SJSA1 (cell line): Measurements from ENCODE around the gene SCNN1G. TPM values are rescaled to one million over a fixed set of nuclear protein-coding genes. Genes with fewer than 3 reads are reported as not detected.
"Not testable (repeated sequence)": the region's sequence is repeated elsewhere in the genome, so short reads cannot be mapped to it uniquely, and the experiment has no call there.

Experiments
- DNase-seq, 2 experiments: peaks; one replicate each; pipeline ENCODE4 v3.0.0-alpha.2; 2015 to 2020; ENCODE audit warnings: low spot score in 2 of 2, low read depth in 1 of 2
- H3K27ac ChIP-seq: fragments of 250-450 bp; sonication (Bioruptor Pico); 2 replicates; pipeline ENCODE4 v1.5.1; 2020; ENCODE audit warnings: mild to moderate bottlenecking, moderate library complexity
- H3K27me3 ChIP-seq: fragments of 250-450 bp; sonication (Bioruptor Pico); replicated peaks from 2 replicates; pipeline ENCODE4 v1.5.1; 2020; ENCODE audit warnings: mild to moderate bottlenecking, moderate library complexity
- H3K36me3 ChIP-seq: fragments of 250-450 bp; sonication (Bioruptor Pico); 2 replicates; pipeline ENCODE4 v1.5.1; 2020; ENCODE audit warnings: mild to moderate bottlenecking
- H3K4me1 ChIP-seq: fragments of 250-450 bp; sonication (Bioruptor Pico); replicated peaks from 2 replicates; pipeline ENCODE4 v1.6.1; 2021; ENCODE audit warnings: mild to moderate bottlenecking
- H3K4me3 ChIP-seq: fragments of 250-450 bp; sonication (Bioruptor Pico); 2 replicates; pipeline ENCODE4 v1.5.1; 2020; ENCODE audit warnings: mild to moderate bottlenecking
- H3K9me3 ChIP-seq: fragments of 250-450 bp; sonication (Bioruptor Pico); replicated peaks from 2 replicates; pipeline ENCODE4 v1.5.1; 2020; ENCODE audit warnings: mild to moderate bottlenecking
- total RNA-seq: library from RNA; depleted of rRNA; stranded (reverse); fragments of >200 nt; shearing (Covaris generic); gene quantifications from 2 replicates; pipeline ENCODE4 v1.2.3, GENCODE V29; 2014; rRNA removed

SCNN1G gene, protein sequence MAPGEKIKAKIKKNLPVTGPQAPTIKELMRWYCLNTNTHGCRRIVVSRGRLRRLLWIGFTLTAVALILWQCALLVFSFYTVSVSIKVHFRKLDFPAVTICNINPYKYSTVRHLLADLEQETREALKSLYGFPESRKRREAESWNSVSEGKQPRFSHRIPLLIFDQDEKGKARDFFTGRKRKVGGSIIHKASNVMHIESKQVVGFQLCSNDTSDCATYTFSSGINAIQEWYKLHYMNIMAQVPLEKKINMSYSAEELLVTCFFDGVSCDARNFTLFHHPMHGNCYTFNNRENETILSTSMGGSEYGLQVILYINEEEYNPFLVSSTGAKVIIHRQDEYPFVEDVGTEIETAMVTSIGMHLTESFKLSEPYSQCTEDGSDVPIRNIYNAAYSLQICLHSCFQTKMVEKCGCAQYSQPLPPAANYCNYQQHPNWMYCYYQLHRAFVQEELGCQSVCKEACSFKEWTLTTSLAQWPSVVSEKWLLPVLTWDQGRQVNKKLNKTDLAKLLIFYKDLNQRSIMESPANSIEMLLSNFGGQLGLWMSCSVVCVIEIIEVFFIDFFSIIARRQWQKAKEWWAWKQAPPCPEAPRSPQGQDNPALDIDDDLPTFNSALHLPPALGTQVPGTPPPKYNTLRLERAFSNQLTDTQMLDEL
- total RNA-seq = not detected in 2 replicates

DNA sequence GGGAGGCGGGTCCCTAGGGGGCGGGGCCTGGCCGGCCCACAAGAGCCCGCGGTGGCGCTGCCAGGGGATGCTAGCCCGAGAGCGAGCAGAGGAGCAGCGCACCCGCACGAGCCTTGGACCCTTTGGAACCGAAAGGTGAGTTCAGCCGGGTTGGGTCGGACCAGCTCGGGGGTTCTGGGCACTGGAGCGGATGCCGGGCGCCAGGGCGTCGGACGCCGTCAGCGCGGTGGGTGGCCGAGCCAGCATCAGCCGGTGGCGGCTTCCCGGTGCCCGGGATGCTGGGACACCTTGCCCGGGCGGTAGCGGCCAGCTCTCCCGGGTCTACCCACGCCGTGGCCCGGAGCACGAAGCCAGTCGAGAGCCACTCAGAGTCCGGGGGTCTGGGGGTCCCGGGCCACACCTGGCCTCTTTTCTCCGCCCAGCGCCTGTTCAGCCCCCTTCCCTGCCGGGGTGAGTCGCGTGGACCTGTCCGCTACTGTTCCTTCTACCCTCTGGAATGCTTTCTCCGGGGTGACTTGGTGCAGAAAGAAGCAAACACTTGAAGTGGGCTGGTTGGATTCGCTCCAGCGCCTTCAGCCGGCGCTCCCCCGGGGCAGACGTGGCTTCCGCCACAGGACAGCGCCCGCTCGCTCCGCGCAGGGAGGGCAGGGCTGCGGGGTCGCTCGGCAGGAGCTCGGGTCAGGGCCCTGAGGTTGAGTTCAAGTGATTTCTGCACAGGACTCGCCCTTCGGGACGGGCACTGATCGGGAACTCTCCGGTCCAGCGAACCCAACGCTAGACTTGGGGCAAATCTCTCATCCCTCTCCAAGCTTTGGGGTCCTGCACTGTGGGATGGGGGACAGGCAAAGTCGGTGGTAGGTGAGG lies at the start of gene SCNN1G:
Gene SCNN1G (plus strand): TSS at position 67 of the 864 bp plus-strand sequence. CDS start 3,527 bp downstream, outside the sequence.
- no peaks in the 10 kb centered on the region for H3K9me3 ChIP-seq
- H3K36me3 ChIP-seq = no peaks in the 10 kb centered on the region
- no peak within 1 kb of the TSS for H3K27ac ChIP-seq
- peak within 1 kb of the TSS; percentile 13; the same call in 1 of the 2 replicates for H3K4me3 ChIP-seq
- peaks cover 15% of the 10 kb centered on the region for H3K4me1 ChIP-seq
- H3K27me3 ChIP-seq = peaks cover 42% of the 10 kb centered on the region
- DNase-seq = peak in 1 of 2 experiments; percentile 23

DNA sequence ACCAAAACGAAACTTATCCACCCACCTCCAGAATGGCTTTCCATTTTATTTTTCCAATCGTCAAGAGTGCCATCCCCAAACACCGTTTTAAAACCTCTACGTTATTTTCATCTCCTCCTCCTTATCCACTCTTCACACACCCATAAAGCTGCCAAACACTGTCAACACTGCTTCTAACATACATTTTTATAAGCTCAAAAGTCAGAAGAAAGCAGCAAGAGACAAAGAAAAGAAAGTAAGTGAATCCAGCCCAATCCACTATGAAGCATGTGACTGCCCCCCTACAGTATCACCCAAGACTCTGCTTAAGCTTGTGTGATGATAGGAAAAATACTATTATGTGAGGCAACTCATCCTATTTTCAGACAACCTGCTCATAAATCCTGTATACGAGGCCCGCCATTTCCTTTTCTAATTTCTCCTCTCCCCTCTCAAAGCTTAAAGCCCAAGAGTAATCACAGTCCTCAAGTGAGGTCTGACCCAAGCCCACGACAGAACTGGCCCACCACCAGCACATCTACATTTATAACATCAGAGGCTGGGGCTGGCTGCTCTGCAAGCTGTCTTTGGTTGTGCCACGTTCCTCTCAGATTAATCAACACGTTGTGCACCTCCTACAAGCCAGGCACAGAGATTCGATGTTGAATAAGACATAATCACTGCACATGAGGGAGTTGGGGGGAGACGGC lies 49.6 kb upstream of the SCNN1G start:
- Histone ChIP-seq H3K27me3 (no peaks in the 10 kb centered on the region), H3K4me1 (peaks cover 19% of the 10 kb centered on the region), H3K4me3 (no peak overlapping the region), H3K36me3 (no peaks in the 10 kb centered on the region), H3K27ac (no peak overlapping the region), H3K9me3 (0 out of 2 replicates have a peak, but pooled peaks cover 3% of the 10 kb centered on the region)
- no peak for DNase-seq

DNA sequence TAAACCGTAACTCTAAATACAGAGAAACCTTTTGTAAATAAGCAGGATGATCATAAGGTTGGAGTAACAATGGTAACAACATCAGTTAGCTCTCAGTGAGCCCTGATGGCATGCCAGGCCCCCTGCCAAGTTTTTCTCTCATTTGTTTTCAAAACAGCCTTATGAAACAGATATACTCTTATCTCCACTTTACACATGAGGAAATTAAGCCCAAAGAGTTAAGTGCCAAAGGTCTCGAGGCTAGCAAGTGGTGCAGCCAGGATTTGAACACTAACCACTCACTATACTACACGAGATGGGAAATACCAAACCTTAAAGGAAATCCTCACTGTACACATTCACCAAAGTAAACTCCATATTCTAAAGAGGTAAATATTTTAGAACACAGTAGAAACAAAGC lies 48.3 kb upstream of the SCNN1G start:
- Histone ChIP-seq H3K4me1 (peaks cover 19% of the 10 kb centered on the region), H3K4me3 (no peak overlapping the region), H3K36me3 (no peaks in the 10 kb centered on the region), H3K27me3 (no peaks in the 10 kb centered on the region), H3K27ac (no peak overlapping the region), H3K9me3 (0 out of 2 replicates have a peak, but pooled peaks cover 3% of the 10 kb centered on the region)
- no peak for DNase-seq

DNA sequence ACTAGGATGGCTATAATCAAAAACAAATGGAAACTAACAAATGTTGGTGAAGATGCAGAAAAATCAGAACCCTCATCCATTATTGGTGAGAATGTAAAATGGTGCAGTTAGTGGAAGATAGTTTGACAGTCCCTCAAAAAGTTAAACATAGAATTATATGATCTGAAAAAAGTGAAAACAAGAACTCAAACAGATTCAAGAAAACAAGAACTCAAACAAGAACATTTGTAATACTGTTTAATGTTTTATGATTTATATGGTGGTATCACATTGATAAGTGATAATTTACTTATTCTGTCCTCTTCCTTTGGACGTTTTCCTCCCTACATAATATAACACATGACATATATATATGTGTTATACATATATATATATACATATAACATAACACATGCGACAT lies 45.3 kb upstream of the SCNN1G start:
- no peak overlapping the region for H3K4me3 ChIP-seq

DNA sequence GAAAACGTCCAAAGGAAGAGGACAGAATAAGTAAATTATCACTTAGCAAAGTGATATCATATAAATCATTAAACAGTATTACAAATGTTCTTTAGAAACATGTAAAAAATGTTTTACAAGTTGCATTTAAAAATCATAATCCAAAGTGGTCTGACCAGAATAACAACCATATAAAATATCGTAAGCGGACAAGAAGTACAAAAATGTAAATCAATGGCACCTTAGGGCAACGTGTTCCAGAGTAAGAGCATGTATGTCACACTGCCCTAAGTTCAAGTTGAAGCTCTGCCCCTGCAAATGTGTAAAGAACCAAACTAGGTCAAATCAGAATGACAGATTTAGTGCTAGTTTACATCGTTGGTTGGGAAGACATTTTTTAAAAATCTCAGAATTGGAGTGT lies 44.7 kb upstream of the SCNN1G start:
- Histone ChIP-seq H3K36me3 (no peaks in the 10 kb centered on the region), H3K4me1 (peaks cover under 1% of the 10 kb centered on the region), H3K27me3 (no peaks in the 10 kb centered on the region), H3K4me3 (no peak overlapping the region), H3K9me3 (0 out of 2 replicates have a peak, but pooled peaks cover 3% of the 10 kb centered on the region), H3K27ac (no peak overlapping the region)
- no peak for DNase-seq

More for the DNA sequence above, 45.3 kb upstream of the SCNN1G start:
- Histone ChIP-seq H3K36me3 (no peaks in the 10 kb centered on the region), H3K9me3 (0 out of 2 replicates have a peak, but pooled peaks cover 3% of the 10 kb centered on the region), H3K4me1 (peaks cover 6% of the 10 kb centered on the region), H3K27ac (no peak overlapping the region), H3K27me3 (no peaks in the 10 kb centered on the region)
- no peak for DNase-seq

DNA sequence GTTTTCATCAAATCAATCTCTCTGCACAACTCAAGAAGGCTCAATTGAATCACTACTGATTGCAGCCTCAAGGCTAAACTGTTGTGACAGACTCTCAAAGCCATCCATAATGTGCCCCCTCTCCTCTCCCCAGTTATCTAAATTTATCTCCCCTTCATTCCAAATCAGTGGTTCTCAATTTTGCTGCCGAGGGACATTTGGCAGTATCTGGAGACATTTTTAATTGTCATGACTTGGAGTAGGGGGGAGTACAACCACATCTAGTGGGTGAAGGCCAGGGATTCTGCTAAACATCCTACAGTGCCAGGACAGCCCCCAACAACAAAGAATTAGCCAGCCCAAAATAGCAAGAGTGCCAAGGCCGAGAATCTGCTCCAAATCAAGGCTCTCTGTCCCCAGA lies 42.4 kb upstream of the SCNN1G start:
- no peaks in the 10 kb centered on the region for H3K27me3 ChIP-seq
- DNase-seq = no peak
- H3K36me3 ChIP-seq = no peaks in the 10 kb centered on the region
- H3K9me3 ChIP-seq = 0 out of 2 replicates have a peak, but pooled peaks cover 3% of the 10 kb centered on the region
- H3K4me3 ChIP-seq = no peak overlapping the region
- H3K27ac ChIP-seq = no peak overlapping the region
- H3K4me1 ChIP-seq = peaks cover 3% of the 10 kb centered on the region

DNA sequence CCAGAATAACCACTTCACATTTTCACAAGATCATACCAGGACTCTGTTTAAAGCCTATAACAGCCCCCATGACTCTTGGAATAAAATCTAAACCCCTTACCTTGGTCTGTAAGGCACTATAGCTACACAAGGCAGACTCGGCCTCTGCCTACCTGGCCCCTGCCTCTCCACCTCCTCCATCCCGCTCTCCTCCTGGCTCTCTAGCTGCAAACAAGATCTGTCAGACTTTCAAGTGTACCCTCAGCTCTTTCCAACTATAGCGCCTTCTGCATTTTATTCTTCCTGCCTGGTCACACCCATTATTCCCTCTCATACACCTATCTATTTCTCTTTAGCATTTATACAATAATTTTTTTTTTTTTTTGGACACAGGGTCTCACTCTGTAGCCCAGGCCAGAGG lies 41.5 kb upstream of the SCNN1G start:
- H3K4me1 ChIP-seq = peaks cover 10% of the 10 kb centered on the region
- no peaks in the 10 kb centered on the region for H3K27me3 ChIP-seq

DNA sequence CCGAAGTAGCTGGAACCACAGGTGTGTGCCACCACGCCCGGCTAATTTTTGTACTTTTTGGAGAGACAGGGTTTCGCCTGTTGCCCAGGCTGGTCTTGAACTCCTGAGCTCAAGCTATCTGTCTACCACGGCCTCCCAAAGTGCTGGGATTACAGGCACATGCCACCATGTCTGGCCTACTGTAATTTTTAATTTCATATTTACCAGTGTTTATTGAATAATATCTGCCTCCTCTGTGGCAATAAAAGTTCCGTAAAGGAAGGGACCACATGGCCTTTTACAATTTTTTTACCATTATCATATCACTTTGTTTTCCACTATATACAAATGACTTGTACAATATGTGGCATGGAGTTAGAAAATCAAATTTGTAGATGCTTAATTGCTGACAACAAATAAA lies 41.0 kb upstream of the SCNN1G start:
- Histone ChIP-seq H3K9me3 (0 out of 2 replicates have a peak, but pooled peaks cover 3% of the 10 kb centered on the region), H3K36me3 (no peaks in the 10 kb centered on the region), H3K4me1 (peaks cover 10% of the 10 kb centered on the region), H3K4me3 (no peak overlapping the region), H3K27ac (no peak overlapping the region), H3K27me3 (no peaks in the 10 kb centered on the region)
- no peak for DNase-seq

More for the DNA sequence above, 41.5 kb upstream of the SCNN1G start:
- no peak overlapping the region for H3K27ac ChIP-seq
- H3K4me3 ChIP-seq = no peak overlapping the region
- 0 out of 2 replicates have a peak, but pooled peaks cover 3% of the 10 kb centered on the region for H3K9me3 ChIP-seq
- no peak for DNase-seq
- no peaks in the 10 kb centered on the region for H3K36me3 ChIP-seq

DNA sequence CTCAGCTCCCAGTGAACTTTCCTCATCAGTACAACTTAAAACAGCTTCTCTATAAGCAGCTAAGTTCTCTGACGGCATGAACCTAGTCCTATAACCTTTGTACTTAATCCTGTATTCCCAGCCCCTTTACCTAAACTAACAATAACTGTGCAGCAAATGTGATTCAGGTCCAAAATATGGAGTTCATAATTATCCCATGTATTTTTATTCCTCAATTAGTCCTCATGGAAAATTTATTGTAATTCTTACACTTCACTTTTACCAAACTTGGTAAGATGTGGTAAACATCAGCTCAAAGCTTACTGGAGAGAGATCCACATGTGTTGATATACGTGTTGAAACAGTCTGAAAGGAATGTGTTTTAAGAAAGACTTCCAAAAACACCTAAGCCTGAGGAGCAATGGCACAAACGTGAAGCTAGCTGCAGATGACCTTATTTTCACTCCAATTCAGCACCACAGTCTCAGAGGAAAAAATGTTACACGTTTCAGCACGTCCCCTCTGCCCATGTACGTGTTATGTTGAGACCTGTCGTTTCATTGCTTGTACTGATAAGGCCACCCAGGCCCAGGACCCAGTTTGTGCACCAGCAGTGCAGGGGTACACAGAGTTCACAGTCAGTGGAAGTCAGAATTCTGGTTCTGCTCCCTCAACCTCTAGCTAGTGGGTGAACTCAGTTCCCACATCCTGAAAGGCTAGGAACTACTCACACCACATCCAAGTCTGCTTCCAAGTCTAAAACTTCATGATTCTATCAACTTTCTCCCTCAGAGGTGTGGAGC lies 40.4 kb upstream of the SCNN1G start:
- H3K27ac ChIP-seq = no peak overlapping the region
- no peak overlapping the region for H3K4me3 ChIP-seq
- no peaks in the 10 kb centered on the region for H3K27me3 ChIP-seq
- H3K36me3 ChIP-seq = no peaks in the 10 kb centered on the region
- peaks cover 10% of the 10 kb centered on the region for H3K4me1 ChIP-seq
- DNase-seq = no peak
- no peaks in the 10 kb centered on the region for H3K9me3 ChIP-seq

DNA sequence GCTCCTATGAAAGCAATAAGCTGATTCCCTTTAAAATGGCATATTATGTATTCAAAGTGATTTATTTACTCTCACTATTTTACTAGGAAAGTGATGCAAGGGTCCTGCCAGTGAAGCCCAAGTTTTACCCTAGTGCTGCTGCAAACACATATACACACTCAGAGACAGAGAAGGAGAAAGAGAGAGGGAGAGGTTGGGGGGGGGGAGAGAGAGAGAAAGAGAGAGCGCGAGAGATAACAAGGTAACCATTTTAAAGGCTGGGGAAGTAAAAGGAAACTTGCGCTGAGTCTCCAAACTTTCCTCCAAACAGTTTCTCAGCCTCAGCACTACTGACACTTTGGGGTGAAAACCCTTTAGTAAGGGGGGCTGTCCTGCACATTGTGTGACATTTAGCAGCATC lies 39.2 kb upstream of the SCNN1G start:
- H3K4me3 ChIP-seq = no peak overlapping the region
- H3K27me3 ChIP-seq = no peaks in the 10 kb centered on the region
- no peaks in the 10 kb centered on the region; the same call in 1 of the 2 replicates for H3K36me3 ChIP-seq
- H3K4me1 ChIP-seq = peaks cover 19% of the 10 kb centered on the region
- no peaks in the 10 kb centered on the region for H3K9me3 ChIP-seq
- no peak overlapping the region for H3K27ac ChIP-seq
- DNase-seq = no peak

DNA sequence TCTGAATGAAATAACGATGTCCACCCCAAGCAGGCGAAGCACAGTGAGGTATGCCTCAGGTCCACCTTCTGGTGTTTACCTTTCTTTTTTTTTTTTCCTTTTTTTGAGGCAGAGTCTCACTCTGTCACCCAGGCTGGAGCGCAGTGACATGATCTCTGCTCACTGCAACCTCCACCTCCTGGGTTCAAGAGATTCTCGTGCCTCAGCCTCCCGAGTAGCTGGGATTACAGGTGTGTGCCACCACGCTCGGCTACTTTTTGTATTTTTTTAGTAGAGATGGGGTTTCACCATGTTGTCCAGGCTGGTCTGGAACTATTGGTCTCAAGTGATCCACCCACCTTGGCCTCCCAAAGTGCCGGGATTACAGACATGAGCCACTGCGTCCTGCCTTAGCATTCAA lies 38.2 kb upstream of the SCNN1G start:
- H3K4me3 ChIP-seq, H3K9me3 ChIP-seq, DNase-seq, H3K36me3 ChIP-seq, H3K27me3 ChIP-seq, H3K27ac ChIP-seq: not testable (repeated sequence)
- peaks cover 21% of the 10 kb centered on the region for H3K4me1 ChIP-seq

DNA sequence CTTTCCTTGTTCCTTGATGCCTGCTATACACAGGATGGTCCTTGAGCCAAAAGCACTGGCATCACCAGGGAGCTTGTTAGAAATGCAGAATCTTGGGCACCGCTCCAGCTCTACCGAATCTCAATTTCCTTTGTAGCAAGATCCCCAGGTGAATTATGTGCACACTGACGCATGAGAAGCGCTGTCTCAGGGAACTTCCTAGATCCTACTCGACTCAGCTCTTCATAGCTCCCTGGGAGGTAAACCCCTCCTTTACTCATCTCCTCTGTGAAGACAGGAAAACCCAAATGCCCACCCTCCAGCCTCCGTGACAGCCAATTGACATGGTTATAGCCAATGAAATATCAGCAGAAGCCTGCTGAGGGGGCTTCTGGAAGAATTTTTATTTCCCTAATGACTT lies 37.4 kb upstream of the SCNN1G start:
- Histone ChIP-seq H3K36me3 (no peaks in the 10 kb centered on the region; the same call in 1 of the 2 replicates), H3K9me3 (no peaks in the 10 kb centered on the region; the same call in 1 of the 2 replicates), H3K27ac (no peak overlapping the region), H3K4me3 (no peak overlapping the region), H3K27me3 (no peaks in the 10 kb centered on the region), H3K4me1 (peaks cover 27% of the 10 kb centered on the region)
- no peak for DNase-seq
